Stimulated activated naive B cell treated with anti-CD40 and anti-IgM and Interleukin-4, amounts not matched to agents 10 μg/mL and 1 μg/mL and 100 μg/mL, for 72 hours (primary cell): Measurements from ENCODE around the gene LEFTY1.
"Not testable (repeated sequence)": the region's sequence is repeated elsewhere in the genome, so short reads cannot be mapped to it uniquely, and the experiment has no call there.

Experiments used
- ATAC-seq, 2 donors: fragments of 150-1000 bp; cut with Tn5 transposase; replicated peaks; 2 replicates each; pipeline ENCODE4 v1.10.0; 2021; ENCODE audit warnings: moderate library complexity in 1 of 2
- DNase-seq: peaks from one replicate; pipeline ENCODE4 v3.0.0; 2021
- H3K27ac Mint-ChIP-seq: one replicate; pipeline ENCODE4 v1.8.0; 2022; ENCODE audit warnings: mild to moderate bottlenecking, mixed read lengths
- H3K27me3 Mint-ChIP-seq, 2 donors: one replicate each; pipeline ENCODE4 v1.8.0; 2022; ENCODE audit warnings: mixed read lengths in 2 of 2
- H3K36me3 Mint-ChIP-seq, 2 donors: one replicate each; pipeline ENCODE4 v1.8.0; 2022; ENCODE audit warnings: mixed read lengths in 2 of 2, mild to moderate bottlenecking in 1 of 2
- H3K4me1 Mint-ChIP-seq, 2 donors: one replicate each; pipeline ENCODE4 v1.8.0; 2022; ENCODE audit warnings: mixed read lengths in 2 of 2, mild to moderate bottlenecking in 1 of 2
- H3K4me3 Mint-ChIP-seq, 2 donors: one replicate each; pipeline ENCODE4 v1.8.0; 2022; ENCODE audit warnings: mild to moderate bottlenecking in 2 of 2, mixed read lengths in 2 of 2, moderate library complexity in 1 of 2
- H3K9me3 Mint-ChIP-seq, 2 donors: one replicate each; pipeline ENCODE4 v1.8.0; 2022; ENCODE audit warnings: mixed read lengths in 2 of 2, mild to moderate bottlenecking in 1 of 2

LEFTY1 gene

GRCh38 chr1:225888898-225889601 is at the start of gene LEFTY1:
Gene LEFTY1 (minus strand): TSS chr1:225889146. CDS start chr1:225889066, 80 bp downstream.
- Mint-ChIP-seq H3K27me3 (peaks cover 0 to 18% of the 10 kb centered on the region in 2 donors), H3K4me3 (no peak within 1 kb of the TSS), H3K36me3 (no peaks in the 10 kb centered on the region), H3K9me3 (no peaks in the 10 kb centered on the region), H3K4me1 (peaks cover 2 to 15% of the 10 kb centered on the region in 2 donors), H3K27ac (no peak within 1 kb of the TSS)
- ATAC-seq (no peak), DNase-seq (no peak)

GRCh38 chr1:225937048-225937968 is 48.4 kb upstream of the LEFTY1 start:
- no peak for ATAC-seq
- no peak overlapping the region for H3K4me3 Mint-ChIP-seq
- no peaks in the 10 kb centered on the region for H3K9me3 Mint-ChIP-seq
- H3K36me3 Mint-ChIP-seq = no peaks in the 10 kb centered on the region
- DNase-seq = no peak
- H3K27ac Mint-ChIP-seq = no peak overlapping the region
- H3K4me1 Mint-ChIP-seq = no peaks in the 10 kb centered on the region
- peaks cover 0 to 9% of the 10 kb centered on the region in 2 donors for H3K27me3 Mint-ChIP-seq

- H3K36me3 Mint-ChIP-seq = no peaks in the 10 kb centered on the region
- peaks cover 0 to 9% of the 10 kb centered on the region in 2 donors for H3K27me3 Mint-ChIP-seq
- DNase-seq (no peak), ATAC-seq (no peak)
- H3K27ac Mint-ChIP-seq = no peak overlapping the region
- no peaks in the 10 kb centered on the region for H3K4me1 Mint-ChIP-seq
- no peak overlapping the region for H3K4me3 Mint-ChIP-seq
- H3K9me3 Mint-ChIP-seq = no peaks in the 10 kb centered on the region
Measured at GRCh38 chr1:225936523-225936922, 47.6 kb upstream of the LEFTY1 start.

GRCh38 chr1:225936086-225936485 is 47.1 kb upstream of the LEFTY1 start:
- H3K9me3 Mint-ChIP-seq, ATAC-seq, H3K36me3 Mint-ChIP-seq, DNase-seq, H3K27ac Mint-ChIP-seq, H3K27me3 Mint-ChIP-seq, H3K4me3 Mint-ChIP-seq, H3K4me1 Mint-ChIP-seq: not testable (repeated sequence)

- no peak for DNase-seq
- no peak for ATAC-seq
- no peak overlapping the region for H3K27ac Mint-ChIP-seq
- no peaks in the 10 kb centered on the region for H3K9me3 Mint-ChIP-seq
- no peak overlapping the region for H3K4me3 Mint-ChIP-seq
- peaks cover 0 to 5% of the 10 kb centered on the region in 2 donors for H3K27me3 Mint-ChIP-seq
- H3K4me1 Mint-ChIP-seq = no peaks in the 10 kb centered on the region
- H3K36me3 Mint-ChIP-seq = no peaks in the 10 kb centered on the region
Measured at GRCh38 chr1:225934711-225935110, 45.8 kb upstream of the LEFTY1 start.

- DNase-seq (no peak), ATAC-seq (no peak)
- no peaks in the 10 kb centered on the region for H3K9me3 Mint-ChIP-seq
- H3K4me3 Mint-ChIP-seq = no peak overlapping the region
- no peaks in the 10 kb centered on the region for H3K27me3 Mint-ChIP-seq
- no peaks in the 10 kb centered on the region for H3K4me1 Mint-ChIP-seq
- H3K36me3 Mint-ChIP-seq = no peaks in the 10 kb centered on the region
- H3K27ac Mint-ChIP-seq = no peak overlapping the region
Measured at GRCh38 chr1:225933072-225933471, 44.1 kb upstream of the LEFTY1 start.

- no peak overlapping the region for H3K4me3 Mint-ChIP-seq
- no peak for DNase-seq
Measured at GRCh38 chr1:225931270-225932136, 42.6 kb upstream of the LEFTY1 start.

GRCh38 chr1:225930566-225930965 is 41.6 kb upstream of the LEFTY1 start:
- Mint-ChIP-seq H3K27me3 (no peaks in the 10 kb centered on the region), H3K9me3 (no peaks in the 10 kb centered on the region), H3K4me3 (no peak overlapping the region), H3K27ac (no peak overlapping the region), H3K36me3 (no peaks in the 10 kb centered on the region), H3K4me1 (peaks cover 0 to 7% of the 10 kb centered on the region in 2 donors)
- no peak for ATAC-seq
- DNase-seq = no peak

More at GRCh38 chr1:225931270-225932136, 42.6 kb upstream of the LEFTY1 start:
- H3K36me3 Mint-ChIP-seq = no peaks in the 10 kb centered on the region
- no peaks in the 10 kb centered on the region for H3K27me3 Mint-ChIP-seq
- H3K4me1 Mint-ChIP-seq = peaks cover 0 to 5% of the 10 kb centered on the region in 2 donors
- ATAC-seq = no peak
- no peaks in the 10 kb centered on the region for H3K9me3 Mint-ChIP-seq
- H3K27ac Mint-ChIP-seq = no peak overlapping the region

- H3K9me3 Mint-ChIP-seq, H3K4me3 Mint-ChIP-seq, H3K36me3 Mint-ChIP-seq, H3K27me3 Mint-ChIP-seq, DNase-seq, ATAC-seq, H3K27ac Mint-ChIP-seq: not testable (repeated sequence)
- H3K4me1 Mint-ChIP-seq = peaks cover 0 to 14% of the 10 kb centered on the region in 2 donors
Measured at GRCh38 chr1:225929462-225929861, 40.5 kb upstream of the LEFTY1 start.

- no peaks in the 10 kb centered on the region for H3K27me3 Mint-ChIP-seq
- H3K36me3 Mint-ChIP-seq = peaks cover 0 to 3% of the 10 kb centered on the region in 2 donors
- DNase-seq (no peak), ATAC-seq (no peak)
- H3K27ac Mint-ChIP-seq = no peak overlapping the region
- H3K9me3 Mint-ChIP-seq = no peaks in the 10 kb centered on the region
- no peak overlapping the region for H3K4me3 Mint-ChIP-seq
- peaks cover 0 to 16% of the 10 kb centered on the region in 2 donors for H3K4me1 Mint-ChIP-seq
Measured at GRCh38 chr1:225928186-225929175, 39.5 kb upstream of the LEFTY1 start.

- Mint-ChIP-seq H3K36me3 (peaks cover 3 to 7% of the 10 kb centered on the region in 2 donors), H3K27ac (peak overlapping the region; percentile 37), H3K4me3 (no peak overlapping the region), H3K4me1 (peaks cover 3 to 32% of the 10 kb centered on the region in 2 donors), H3K9me3 (no peaks in the 10 kb centered on the region), H3K27me3 (no peaks in the 10 kb centered on the region)
- DNase-seq (no peak), ATAC-seq (no peak)
Measured at GRCh38 chr1:225926551-225927113, 37.7 kb upstream of the LEFTY1 start.

GRCh38 chr1:225923692-225924555 is 35.0 kb upstream of the LEFTY1 start, which contains the start of gene PYCR2:
Gene PYCR2 (minus strand): TSS chr1:225924250. CDS start chr1:225924110, 140 bp downstream.
- ATAC-seq = peak; percentile 98
- H3K27me3 Mint-ChIP-seq = no peaks in the 10 kb centered on the region
- DNase-seq = peak; percentile 96
- H3K27ac Mint-ChIP-seq = peak within 1 kb of the TSS; percentile 99
- no peaks in the 10 kb centered on the region for H3K9me3 Mint-ChIP-seq
- peaks cover 12 to 55% of the 10 kb centered on the region in 2 donors for H3K4me1 Mint-ChIP-seq
- peak within 1 kb of the TSS; percentile 97 to 100 for H3K4me3 Mint-ChIP-seq
- peaks cover 11 to 22% of the 10 kb centered on the region in 2 donors for H3K36me3 Mint-ChIP-seq
